Upper lobe of right lung (tissue), 1 donor: ENCODE results near the gene METTL23. TPM values are rescaled to one million over a fixed set of nuclear protein-coding genes. Genes with fewer than 3 reads are reported as not detected.

Experiments used
- ATAC-seq: fragments of 200-7000 bp; cut with Tn5 transposase; one replicate; pipeline ENCODE4 v1.9.1; 2020; ENCODE audit warnings: mild to moderate bottlenecking, moderate library complexity
- DNase-seq: peaks from one replicate; pipeline ENCODE4 v3.0.0-alpha.2; 2020
- H3K27ac ChIP-seq: fragments of 200-600 bp; one replicate; pipeline ENCODE4 v1.8.0; 2022
- H3K27me3 ChIP-seq: fragments of 200-600 bp; one replicate; pipeline ENCODE4 v1.8.0; 2022; ENCODE audit warnings: mild to moderate bottlenecking
- H3K36me3 ChIP-seq: fragments of 200-600 bp; one replicate; pipeline ENCODE4 v1.8.0; 2022
- H3K4me1 ChIP-seq: fragments of 200-600 bp; one replicate; pipeline ENCODE4 v1.8.0; 2022
- H3K4me3 ChIP-seq: fragments of 200-600 bp; one replicate; pipeline ENCODE4 v1.8.0; 2022; ENCODE audit warnings: mild to moderate bottlenecking
- H3K9me3 ChIP-seq: fragments of 200-600 bp; one replicate; pipeline ENCODE4 v1.8.0; 2022
- intact Hi-C: fragments of 100-400 bp; cut with DNase I; formaldehyde crosslinking; loops from one replicate; pipeline ENCODE4 v1.11.0; 2022
- microRNA-seq: library from miRNA; unstranded; fragments of <30 nt; microRNA quantifications from one replicate; pipeline ENCODE4 v1.2.0, GENCODE V29; 2020; ENCODE audit warnings: borderline microRNAs expressed
- total RNA-seq: library from RNA; stranded (reverse); fragmentation: NEBNext Ultra II Directional; extraction: Animal tissue kit (Norgen Biotek cat#: 25700); gene quantifications from one replicate; pipeline ENCODE4 v1.2.1, GENCODE V29; 2021
- TF ChIP-seq, protein P1 (sequence below): fragments of 200-600 bp; IDR thresholded peaks from one replicate; pipeline ENCODE4 v1.8.0; 2022; ENCODE audit warnings: antibody characterized with exemption
- donor health status: DM: no; HTN: yes; CAD: no; lungs with severe emphysema.

METTL23 gene
- total RNA-seq, 1 donor from 2014 or later = 31.6 TPM

DNA sequence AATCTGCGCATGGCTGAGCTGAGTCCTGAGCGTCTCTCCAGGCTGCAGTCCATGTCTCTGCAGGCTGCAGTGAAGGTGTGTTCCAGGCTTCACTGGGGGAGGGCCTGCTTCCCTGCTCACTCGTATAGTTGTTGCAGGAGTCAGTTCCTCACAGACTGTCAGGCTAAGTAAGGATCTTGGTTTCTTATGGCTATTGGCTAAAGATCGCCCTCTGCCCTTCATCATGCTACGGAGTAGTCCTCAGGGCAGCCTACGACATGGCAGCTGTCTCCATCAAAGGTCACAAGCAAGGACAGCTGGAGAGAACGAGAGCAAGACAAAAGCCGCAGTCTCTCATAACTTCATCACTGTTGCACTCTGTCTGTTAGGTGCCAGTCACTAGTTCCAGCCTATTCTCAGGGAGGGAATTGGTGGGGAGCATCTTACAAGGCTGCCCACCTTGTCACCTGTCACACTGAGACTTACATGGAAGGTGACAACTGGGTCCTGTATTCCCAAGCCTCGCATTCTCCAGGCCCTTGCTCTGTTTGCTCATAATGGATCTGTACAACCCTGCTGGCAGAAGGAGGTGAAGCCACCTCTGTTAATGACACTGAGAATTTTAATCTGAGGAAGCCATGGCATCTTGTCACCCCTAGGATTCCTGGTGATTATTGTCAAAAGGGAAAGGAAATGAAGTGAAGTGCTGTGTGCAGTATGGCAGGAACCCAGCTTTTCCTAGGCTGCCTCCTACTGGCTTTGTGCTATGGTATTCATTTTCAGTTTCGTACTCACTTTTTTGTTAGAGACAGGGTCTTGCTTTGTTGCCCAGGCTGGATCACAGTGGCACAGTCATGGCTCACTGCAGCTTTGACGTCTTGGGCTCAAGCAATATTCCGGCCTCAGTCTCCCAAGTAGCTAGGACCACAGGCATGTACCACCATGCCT is 54.7 kb downstream of the METTL23 start:
- intact Hi-C loops = no loop called here
- no peaks in the 10 kb centered on the region for H3K27me3 ChIP-seq
- no peaks in the 10 kb centered on the region for H3K9me3 ChIP-seq
- no peak overlapping the region for H3K4me3 ChIP-seq
- peaks cover 51% of the 10 kb centered on the region for H3K36me3 ChIP-seq
- no peaks in the 10 kb centered on the region for H3K4me1 ChIP-seq
- no peak for DNase-seq
- TF ChIP-seq, protein P1, sequence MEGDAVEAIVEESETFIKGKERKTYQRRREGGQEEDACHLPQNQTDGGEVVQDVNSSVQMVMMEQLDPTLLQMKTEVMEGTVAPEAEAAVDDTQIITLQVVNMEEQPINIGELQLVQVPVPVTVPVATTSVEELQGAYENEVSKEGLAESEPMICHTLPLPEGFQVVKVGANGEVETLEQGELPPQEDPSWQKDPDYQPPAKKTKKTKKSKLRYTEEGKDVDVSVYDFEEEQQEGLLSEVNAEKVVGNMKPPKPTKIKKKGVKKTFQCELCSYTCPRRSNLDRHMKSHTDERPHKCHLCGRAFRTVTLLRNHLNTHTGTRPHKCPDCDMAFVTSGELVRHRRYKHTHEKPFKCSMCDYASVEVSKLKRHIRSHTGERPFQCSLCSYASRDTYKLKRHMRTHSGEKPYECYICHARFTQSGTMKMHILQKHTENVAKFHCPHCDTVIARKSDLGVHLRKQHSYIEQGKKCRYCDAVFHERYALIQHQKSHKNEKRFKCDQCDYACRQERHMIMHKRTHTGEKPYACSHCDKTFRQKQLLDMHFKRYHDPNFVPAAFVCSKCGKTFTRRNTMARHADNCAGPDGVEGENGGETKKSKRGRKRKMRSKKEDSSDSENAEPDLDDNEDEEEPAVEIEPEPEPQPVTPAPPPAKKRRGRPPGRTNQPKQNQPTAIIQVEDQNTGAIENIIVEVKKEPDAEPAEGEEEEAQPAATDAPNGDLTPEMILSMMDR = no peak
- H3K27ac ChIP-seq = no peak overlapping the region
- no peak for ATAC-seq

DNA sequence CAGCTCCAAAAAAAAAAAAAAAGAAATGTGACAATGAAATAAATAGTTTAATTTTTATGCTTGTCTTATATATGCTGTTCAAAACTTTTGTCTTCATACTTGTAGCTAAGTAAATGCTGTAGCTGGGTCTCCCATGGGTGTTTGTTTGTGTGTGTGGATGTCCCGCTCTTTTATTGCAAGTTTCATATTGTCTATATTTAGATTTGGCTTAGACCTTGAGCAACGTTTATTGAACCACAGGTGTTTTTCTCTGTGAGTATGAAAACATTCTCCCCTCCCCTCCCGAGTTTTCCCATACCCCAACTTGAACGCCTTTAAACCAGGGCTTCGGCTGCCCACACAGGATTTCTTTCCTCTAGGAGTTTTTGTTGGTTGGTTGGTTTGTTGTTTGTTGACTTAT is 56.5 kb downstream of the METTL23 start:
- Histone ChIP-seq H3K4me1 (no peaks in the 10 kb centered on the region), H3K36me3 (peaks cover 33% of the 10 kb centered on the region), H3K27me3 (no peaks in the 10 kb centered on the region), H3K27ac (no peak overlapping the region), H3K4me3 (no peak overlapping the region), H3K9me3 (no peaks in the 10 kb centered on the region)
- intact Hi-C loops = no loop called here
- no peak for ATAC-seq
- TF ChIP-seq, protein P1 = no peak
- no peak for DNase-seq

Small RNAs within 50 kb of the gene (microRNA-seq; reads per million reads assigned to microRNA genes)
- gene MIR636 = not detected

Other genes starting within 250 kb of the METTL23 start
- gene RHBDF2, start 225.4 kb upstream of the METTL23 start, total RNA-seq = 46.4 TPM
- 34.3 TPM for gene CYGB, start 189.1 kb upstream of the METTL23 start, total RNA-seq
- 7.7 TPM for gene PRCD, start 186.8 kb upstream of the METTL23 start, total RNA-seq
- gene ST6GALNAC2, start 141.0 kb upstream of the METTL23 start, total RNA-seq = 24.5 TPM
- 14.1 TPM for gene ST6GALNAC1, start 83.1 kb upstream of the METTL23 start, total RNA-seq
- gene MXRA7, start 15.9 kb upstream of the METTL23 start, total RNA-seq = 159 TPM
- 29.6 TPM for gene JMJD6, start 233 bp upstream of the METTL23 start, total RNA-seq
- 145 TPM for gene SRSF2, start 10.5 kb downstream of the METTL23 start, total RNA-seq
- gene MFSD11, start 11.3 kb downstream of the METTL23 start, total RNA-seq = 32.3 TPM
- 2.0 TPM for gene MGAT5B, start 141.6 kb downstream of the METTL23 start, total RNA-seq